ENCODE data around the gene TUBD1. TPM values are rescaled to one million over a fixed set of nuclear protein-coding genes. Genes with fewer than 3 reads are reported as not detected.

Gene TUBD1
- total RNA-seq, 2 donors from 2014 or later, result 6.9 to 7.5 TPM

GRCh38 chr17:59840329-59841090, 52.2 kb downstream of the TUBD1 start:
- Histone ChIP-seq H3K27me3 (no peaks in the 10 kb centered on the region), H3K36me3 (replicated peaks in 1 of 2; ENCODE audit: insufficient read depth in 1 of 2, low read depth in 2 of 2) (no peaks in the 10 kb centered on the region), H3K9me3 (no peaks in the 10 kb centered on the region), H3K4me1 (peaks cover 62% of the 10 kb centered on the region), H3K4me3 (peak overlapping the region; percentile 38 to 51), H3K27ac (peak overlapping the region; percentile 93 to 100 (median 96))
- no peak for TF ChIP-seq CTCF (IDR thresholded peaks at IDR 0.05)
- TF ChIP-seq POLR2A (IDR thresholded peaks at IDR 0.05), result peak in 2 of 3 donors; percentile 2 to 19
- 26 to 29% methylated on average over 4 of the region's 4 CpGs for WGBS, 2 donors
- intact Hi-C loops (cut with DNase I), result no loop called here
- ATAC-seq, result no peak
- DNase-seq, result peak in 1 of 4 donors; percentile 16

DNA sequence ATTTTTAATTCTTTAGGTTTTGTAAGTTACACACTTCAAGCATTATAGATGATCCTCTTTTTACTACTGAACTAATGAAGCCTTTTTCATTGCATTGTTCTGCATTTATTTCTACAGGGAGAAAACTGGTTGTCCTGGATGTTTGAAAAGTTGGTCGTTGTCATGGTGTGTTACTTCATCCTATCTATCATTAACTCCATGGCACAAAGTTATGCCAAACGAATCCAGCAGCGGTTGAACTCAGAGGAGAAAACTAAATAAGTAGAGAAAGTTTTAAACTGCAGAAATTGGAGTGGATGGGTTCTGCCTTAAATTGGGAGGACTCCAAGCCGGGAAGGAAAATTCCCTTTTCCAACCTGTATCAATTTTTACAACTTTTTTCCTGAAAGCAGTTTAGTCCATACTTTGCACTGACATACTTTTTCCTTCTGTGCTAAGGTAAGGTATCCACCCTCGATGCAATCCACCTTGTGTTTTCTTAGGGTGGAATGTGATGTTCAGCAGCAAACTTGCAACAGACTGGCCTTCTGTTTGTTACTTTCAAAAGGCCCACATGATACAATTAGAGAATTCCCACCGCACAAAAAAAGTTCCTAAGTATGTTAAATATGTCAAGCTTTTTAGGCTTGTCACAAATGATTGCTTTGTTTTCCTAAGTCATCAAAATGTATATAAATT, 53.0 kb downstream of the TUBD1 start:
- H3K27ac ChIP-seq, result peak overlapping the region; percentile 93 to 100 (median 96)
- TF ChIP-seq CTCF (IDR thresholded peaks at IDR 0.05), result no peak
- TF ChIP-seq POLR2A (IDR thresholded peaks at IDR 0.05), result no peak
- no peaks in the 10 kb centered on the region for H3K9me3 ChIP-seq
- H3K27me3 ChIP-seq, result no peaks in the 10 kb centered on the region
- 16 to 22% methylated on average over 6 of the region's 6 CpGs for WGBS, 2 donors
- H3K4me1 ChIP-seq, result peaks cover 62% of the 10 kb centered on the region
- peak overlapping the region; percentile 38 to 51 for H3K4me3 ChIP-seq
- no peaks in the 10 kb centered on the region for H3K36me3 ChIP-seq (replicated peaks in 1 of 2; ENCODE audit: insufficient read depth in 1 of 2, low read depth in 2 of 2)
- no peak for ATAC-seq
- intact Hi-C loops (cut with DNase I), result no loop called here
- no peak for DNase-seq

DNA sequence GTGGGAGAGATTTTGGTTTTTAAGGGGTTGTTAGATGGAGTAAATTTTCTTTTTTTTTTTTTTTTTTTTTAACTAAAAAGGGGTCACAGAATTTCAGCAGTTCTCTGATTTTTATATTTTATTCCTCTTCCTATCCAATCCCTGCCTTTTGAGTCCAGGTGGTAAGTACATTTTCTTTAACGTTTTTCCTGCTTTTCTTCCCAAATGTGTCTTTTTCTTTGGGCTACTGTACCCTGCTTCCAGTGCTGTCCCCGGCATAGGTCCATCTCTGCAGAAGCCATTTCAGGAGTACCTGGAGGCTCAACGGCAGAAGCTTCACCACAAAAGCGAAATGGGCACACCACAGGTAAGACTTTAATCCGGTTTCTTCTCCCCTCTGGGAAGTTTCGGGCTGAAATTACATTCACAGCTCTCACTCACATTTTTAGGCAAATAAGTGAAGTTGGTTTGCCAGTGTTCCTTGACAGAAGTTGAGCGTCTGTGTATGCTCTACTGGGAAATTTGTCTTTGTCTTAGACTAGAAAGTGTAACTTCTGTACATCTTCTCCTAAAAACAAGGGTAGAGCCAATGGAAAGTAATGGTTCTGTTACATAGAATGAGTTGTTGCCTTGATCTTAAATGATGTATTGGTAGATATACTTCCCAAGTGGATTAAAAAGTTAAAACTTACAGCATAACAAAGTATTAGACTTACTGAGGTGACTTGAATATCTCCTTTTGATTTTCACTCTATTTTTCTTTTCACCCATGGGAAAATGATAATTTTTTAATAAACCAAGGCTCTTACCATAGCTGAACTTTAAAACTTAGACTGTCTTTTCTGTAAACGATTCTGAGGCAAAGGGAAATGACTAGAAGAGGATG, 54.5 kb downstream of the TUBD1 start:
- Histone ChIP-seq H3K36me3 (replicated peaks in 1 of 2; ENCODE audit: insufficient read depth in 1 of 2, low read depth in 2 of 2) (no peaks in the 10 kb centered on the region), H3K27me3 (no peaks in the 10 kb centered on the region), H3K4me3 (peak overlapping the region; percentile 38 to 51), H3K4me1 (peaks cover 50% of the 10 kb centered on the region), H3K9me3 (no peaks in the 10 kb centered on the region), H3K27ac (peak overlapping the region; percentile 93 to 100 (median 96))
- no peak for ATAC-seq
- TF ChIP-seq POLR2A (IDR thresholded peaks at IDR 0.05) (no peak), CTCF (IDR thresholded peaks at IDR 0.05) (peak in 1 of 7 experiments; percentile 0)
- intact Hi-C loops (cut with DNase I), result no loop called here
- 4 to 7% methylated on average over 8 of the region's 8 CpGs for whole genome bisulfite sequencing, 2 donors
- peak in 3 of 4 donors; percentile 40 to 49 (median 43) for DNase-seq

DNA sequence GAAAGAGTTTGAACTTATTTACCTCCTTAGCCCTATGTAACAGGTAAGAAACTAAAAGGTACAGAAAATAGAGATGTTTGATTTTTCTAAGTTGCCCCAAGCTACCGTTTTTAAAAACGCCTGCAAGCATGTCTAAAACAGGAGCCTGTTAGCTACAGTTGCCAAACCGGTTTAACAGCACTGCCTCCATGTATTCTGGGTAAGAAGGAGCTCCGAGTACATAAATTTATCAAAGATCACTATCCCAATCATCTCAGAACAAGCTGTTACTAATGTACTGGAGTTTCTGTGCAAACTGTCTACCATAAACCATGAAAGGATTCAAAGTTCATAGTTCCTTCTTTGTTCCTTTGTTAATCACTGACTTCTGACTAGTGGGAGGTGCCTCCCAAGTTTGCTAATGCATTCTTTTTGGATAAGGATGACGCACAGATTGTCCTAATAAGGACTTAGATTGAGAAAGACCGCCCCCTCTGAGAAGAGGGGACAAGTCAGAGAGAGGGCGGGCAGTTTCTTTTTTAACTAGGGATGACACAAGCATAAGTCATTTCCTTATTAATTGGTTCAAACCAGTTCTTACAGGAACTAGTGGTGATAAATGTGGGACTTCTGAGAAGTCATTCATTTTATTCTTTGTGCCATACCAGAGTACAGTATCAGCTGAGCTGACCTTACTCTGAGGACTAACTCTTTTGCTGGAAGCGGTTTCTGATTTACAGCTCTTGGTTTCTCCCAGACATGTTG, 55.3 kb downstream of the TUBD1 start:
- peaks cover 48% of the 10 kb centered on the region for H3K4me1 ChIP-seq
- WGBS, 2 donors, result 3 to 5% methylated on average over 8 of the region's 8 CpGs
- intact Hi-C loops (cut with DNase I), result no loop called here
- peak overlapping the region; percentile 38 to 51 for H3K4me3 ChIP-seq
- H3K27me3 ChIP-seq, result no peaks in the 10 kb centered on the region
- ATAC-seq, result peak; percentile 83
- TF ChIP-seq CTCF (IDR thresholded peaks at IDR 0.05), result peak in 3 of 7 experiments; percentile 5 to 11 (median 7)
- peak; percentile 81 to 100 (median 99) for TF ChIP-seq POLR2A (IDR thresholded peaks at IDR 0.05)
- peak overlapping the region; percentile 93 to 100 (median 96) for H3K27ac ChIP-seq
- no peaks in the 10 kb centered on the region for H3K36me3 ChIP-seq (replicated peaks in 1 of 2; ENCODE audit: insufficient read depth in 1 of 2, low read depth in 2 of 2)
- DNase-seq, result peak; percentile 88 to 97 (median 92)
- H3K9me3 ChIP-seq, result no peaks in the 10 kb centered on the region

Measured in body of pancreas (tissue), 4 donors.